Cardiac muscle cell (in vitro differentiated cells and primary cell): ENCODE measurements around the gene SMYD2. TPM values are rescaled to one million over a fixed set of nuclear protein-coding genes. Genes with fewer than 3 reads are reported as not detected.

Source experiments
- DNase-seq, 2 donors: peaks; one replicate each; pipeline versions ENCODE4 v3.0.0 to v3.0.0-alpha.2; 2010 to 2017; ENCODE audit warnings: low read depth in 1 of 2, low spot score in 1 of 2
- H3K27ac ChIP-seq: fragments of 200-600 bp; sonication (generic); 2 replicates; pipeline ENCODE4 v1.5.1; 2016
- H3K27me3 ChIP-seq: fragments of 200-600 bp; sonication (generic); 2 replicates; pipeline ENCODE4 v1.6.0; 2016; ENCODE audit warnings: control low read depth
- H3K36me3 ChIP-seq: fragments of 200-600 bp; sonication (generic); 2 replicates; pipeline ENCODE4 v1.5.1; 2016; ENCODE audit warnings: control low read depth
- H3K4me1 ChIP-seq: fragments of 200-600 bp; sonication (generic); 2 replicates; pipeline ENCODE4 v1.8.1; 2017; ENCODE audit warnings: low read depth, mild to moderate bottlenecking, mixed run types
- H3K4me3 ChIP-seq: fragments of 200-600 bp; sonication (generic); 2 replicates; pipeline ENCODE4 v1.5.1; 2016; ENCODE audit warnings: mild to moderate bottlenecking
- H3K9me3 ChIP-seq: fragments of 200-600 bp; sonication (generic); 2 replicates; pipeline ENCODE4 v1.5.1; 2017; ENCODE audit warnings: low read depth, mild to moderate bottlenecking, control low read depth
- CTCF ChIP-seq: IDR thresholded peaks from 2 replicates; pipeline ENCODE4 v1.5.1; 2012; ENCODE audit warnings: low read depth, mild to moderate bottlenecking, low read length
- polyA plus RNA-seq: library from polyadenylated mRNA; unstranded; fragments of >200 nt; fragmentation: Nextera tagmentation; extraction: Ambion mirVana; gene quantifications from 2 replicates; pipeline ENCODE4 v1.2.1, GENCODE V29; 2016
- total RNA-seq: library from RNA; depleted of rRNA; stranded (reverse); fragments of >200 nt; gene quantifications from 2 replicates; pipeline ENCODE4 v1.2.3, GENCODE V29; 2016

The SMYD2 gene
- total and polyA plus RNA-seq, 2 experiments from 2014 or later: 41.8 to 65.7 TPM

GRCh38 chr1:214361636-214362035 is 80.7 kb downstream of the SMYD2 start:
- no peak for TF ChIP-seq CTCF
- no peak for DNase-seq
- Histone ChIP-seq H3K4me3 (no peak overlapping the region), H3K27me3 (no peaks in the 10 kb centered on the region), H3K36me3 (no peaks in the 10 kb centered on the region), H3K27ac (no peak overlapping the region), H3K9me3 (no peaks in the 10 kb centered on the region), H3K4me1 (peaks cover 3% of the 10 kb centered on the region)

DNA sequence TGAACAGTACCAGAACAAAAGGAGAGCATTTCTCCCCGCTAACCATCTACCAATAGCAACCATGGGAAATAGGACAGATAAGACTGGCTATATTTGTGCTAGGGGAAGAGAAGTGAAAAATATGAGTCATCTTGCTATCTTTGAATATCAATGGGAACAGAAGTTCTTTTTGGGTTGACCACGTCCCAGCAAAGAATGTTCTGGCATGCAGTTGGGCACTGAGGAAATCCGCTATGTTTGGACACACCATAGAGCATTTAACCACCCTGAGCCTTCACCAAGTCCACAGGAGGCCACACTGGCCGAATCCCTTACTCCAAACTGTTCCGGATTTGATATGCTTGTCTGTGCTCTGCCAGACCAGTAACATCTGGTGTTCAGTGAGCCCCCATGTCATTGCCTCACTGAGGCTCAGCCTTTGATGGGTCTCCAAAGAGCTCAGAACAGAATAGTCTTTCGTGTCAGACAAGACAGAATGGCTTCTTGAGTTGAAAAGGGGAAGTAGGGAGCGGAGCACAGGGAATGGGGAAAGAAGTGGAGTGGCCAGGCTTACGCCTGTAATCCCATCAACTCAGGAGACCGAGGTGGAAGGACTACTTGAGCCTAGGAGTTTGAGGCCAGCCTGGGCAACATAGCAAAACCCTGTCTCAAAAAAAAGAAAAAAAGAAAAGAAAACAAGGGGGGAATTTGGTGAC is 81.4 kb downstream of the SMYD2 start:
- DNase-seq: peak in 1 of 2 donors; percentile 89
- Histone ChIP-seq H3K9me3 (no peaks in the 10 kb centered on the region), H3K27me3 (no peaks in the 10 kb centered on the region), H3K4me1 (peaks cover 3% of the 10 kb centered on the region), H3K27ac (no peak overlapping the region), H3K36me3 (no peaks in the 10 kb centered on the region), H3K4me3 (no peak overlapping the region)
- TF ChIP-seq CTCF: no peak

DNA sequence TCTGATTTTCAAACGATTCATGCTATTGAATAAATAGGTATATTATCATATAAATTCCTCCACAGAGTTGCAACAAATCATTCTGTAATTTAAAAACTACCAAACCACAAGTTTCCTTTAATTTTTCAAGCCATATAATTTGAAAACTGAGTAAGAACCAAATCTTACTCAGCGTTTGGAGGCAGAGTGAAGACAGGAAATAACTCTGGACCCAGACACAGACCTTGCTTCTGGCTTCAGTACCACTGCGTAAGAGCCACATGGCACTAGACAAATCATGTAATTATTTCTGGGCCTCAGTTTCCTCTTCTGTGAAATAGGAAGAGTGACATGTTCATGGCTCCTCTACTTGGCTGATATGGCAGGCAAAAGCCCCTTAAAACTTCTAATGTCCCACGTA is 82.4 kb downstream of the SMYD2 start:
- peak in 1 of 2 donors; percentile 37 for DNase-seq
- no peaks in the 10 kb centered on the region for H3K36me3 ChIP-seq
- no peak overlapping the region for H3K4me3 ChIP-seq
- H3K27ac ChIP-seq: no peak overlapping the region
- no peaks in the 10 kb centered on the region for H3K27me3 ChIP-seq
- TF ChIP-seq CTCF: no peak
- H3K9me3 ChIP-seq: no peaks in the 10 kb centered on the region
- H3K4me1 ChIP-seq: peaks cover 3% of the 10 kb centered on the region

DNA sequence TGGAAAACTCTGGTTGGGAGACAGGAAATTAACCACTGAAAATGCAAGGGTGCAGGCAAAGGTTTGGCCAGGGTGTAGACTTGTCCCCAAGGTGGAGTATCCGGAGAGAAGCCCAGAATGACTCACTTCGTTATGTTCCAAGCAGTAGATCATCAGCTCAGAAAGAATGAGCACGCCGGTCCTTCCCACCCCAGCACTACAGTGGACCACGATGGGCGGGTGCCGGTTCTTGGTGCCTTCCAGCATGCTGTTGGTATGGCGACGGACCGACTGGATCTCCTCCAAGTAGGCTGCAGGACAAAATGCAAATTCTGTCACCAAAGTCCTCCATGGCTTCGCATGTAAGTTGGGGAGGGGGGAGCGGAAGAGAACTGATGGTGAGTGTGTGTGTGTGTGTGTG is 83.4 kb downstream of the SMYD2 start:
- Histone ChIP-seq H3K4me1 (peaks cover 3% of the 10 kb centered on the region), H3K36me3 (no peaks in the 10 kb centered on the region), H3K4me3 (no peak overlapping the region), H3K27me3 (no peaks in the 10 kb centered on the region), H3K9me3 (no peaks in the 10 kb centered on the region), H3K27ac (no peak overlapping the region)
- DNase-seq: peak in 1 of 2 donors; percentile 49
- TF ChIP-seq CTCF: no peak

GRCh38 chr1:214364786-214365295 is 83.9 kb downstream of the SMYD2 start:
- H3K4me3 ChIP-seq: no peak overlapping the region
- peaks cover 3% of the 10 kb centered on the region for H3K4me1 ChIP-seq
- no peak overlapping the region for H3K27ac ChIP-seq
- no peaks in the 10 kb centered on the region for H3K9me3 ChIP-seq
- H3K36me3 ChIP-seq: no peaks in the 10 kb centered on the region
- no peak for DNase-seq
- TF ChIP-seq CTCF: no peak
- no peaks in the 10 kb centered on the region for H3K27me3 ChIP-seq
